Brain microvascular endothelial cell (primary cell): ENCODE data around the gene RAMP1.

ENCODE experiments used
- DNase-seq: peaks from one replicate; pipeline ENCODE4 v3.0.0-alpha.2; 2020
- H3K27ac ChIP-seq: fragments of 250-450 bp; sonication (Bioruptor Pico); 2 replicates; pipeline ENCODE4 v1.5.1; 2020; ENCODE audit warnings: mild to moderate bottlenecking, moderate library complexity
- H3K27me3 ChIP-seq: fragments of 250-450 bp; sonication (Bioruptor Pico); replicated peaks from 2 replicates; pipeline ENCODE4 v1.5.1; 2020; ENCODE audit warnings: mild to moderate bottlenecking
- H3K36me3 ChIP-seq: fragments of 250-450 bp; sonication (Bioruptor Pico); replicated peaks from 2 replicates; pipeline ENCODE4 v1.5.1; 2020; ENCODE audit warnings: mild to moderate bottlenecking
- H3K4me3 ChIP-seq: 2 replicates; pipeline ENCODE4 v1.5.1; 2011; ENCODE audit warnings: low read depth, mild to moderate bottlenecking, control low read depth, low read length, moderate library complexity
- CTCF ChIP-seq: IDR thresholded peaks from 2 replicates; pipeline ENCODE4 v1.5.1; 2011; ENCODE audit warnings: low read depth, mild to moderate bottlenecking, moderate library complexity, low read length, control low read depth, inconsistent platforms; ENCODE audit errors: missing control alignments
- in situ Hi-C: cut with HindIII; loops from 2 replicates; pipeline ENCODE4 v1.10.0; 2017; ENCODE audit warnings: low sequenced_read_pairs, low pct_ligation_motif_present

Gene RAMP1

GRCh38 chr2:237823544-237823943, 35.9 kb upstream of the RAMP1 start:
- in situ Hi-C loops = no loop called here
- Histone ChIP-seq H3K4me3 (no peak overlapping the region), H3K27ac (no peak overlapping the region), H3K36me3 (no peaks in the 10 kb centered on the region), H3K27me3 (no peaks in the 10 kb centered on the region)
- DNase-seq = no peak
- TF ChIP-seq CTCF = no peak

GRCh38 chr2:237824085-237824484, 35.3 kb upstream of the RAMP1 start:
- DNase-seq = no peak
- Histone ChIP-seq H3K27ac (no peak overlapping the region), H3K4me3 (no peak overlapping the region), H3K36me3 (no peaks in the 10 kb centered on the region), H3K27me3 (no peaks in the 10 kb centered on the region)
- in situ Hi-C loops = no loop called here
- no peak for TF ChIP-seq CTCF

GRCh38 chr2:237827421-237827987, 31.9 kb upstream of the RAMP1 start:
- no peaks in the 10 kb centered on the region for H3K36me3 ChIP-seq
- H3K4me3 ChIP-seq = no peak overlapping the region
- no peak for TF ChIP-seq CTCF
- H3K27me3 ChIP-seq = no peaks in the 10 kb centered on the region
- H3K27ac ChIP-seq = no peak overlapping the region
- in situ Hi-C loops = no loop called here
- no peak for DNase-seq

GRCh38 chr2:237830522-237830921, 28.9 kb upstream of the RAMP1 start:
- Histone ChIP-seq H3K4me3 (no peak overlapping the region), H3K36me3 (no peaks in the 10 kb centered on the region), H3K27me3 (no peaks in the 10 kb centered on the region), H3K27ac (no peak overlapping the region)
- TF ChIP-seq CTCF = no peak
- in situ Hi-C loops = no loop called here
- DNase-seq = no peak

- in situ Hi-C loops = no loop called here
- Histone ChIP-seq H3K4me3 (no peak overlapping the region), H3K36me3 (no peaks in the 10 kb centered on the region), H3K27me3 (no peaks in the 10 kb centered on the region), H3K27ac (no peak overlapping the region)
- TF ChIP-seq CTCF = no peak
- DNase-seq = no peak
Measured at GRCh38 chr2:237833546-237833945, 25.9 kb upstream of the RAMP1 start.

GRCh38 chr2:237835372-237835771, 24.1 kb upstream of the RAMP1 start:
- in situ Hi-C loops = no loop called here
- TF ChIP-seq CTCF = no peak
- H3K36me3 ChIP-seq = no peaks in the 10 kb centered on the region
- no peak overlapping the region for H3K27ac ChIP-seq
- DNase-seq = no peak
- H3K4me3 ChIP-seq = no peak overlapping the region
- H3K27me3 ChIP-seq = no peaks in the 10 kb centered on the region
